Measurements from ENCODE around the gene CYP1A2. TPM values are rescaled to one million over a fixed set of nuclear protein-coding genes. Genes with fewer than 3 reads are reported as not detected.
A peak's percentile ranks its signal among the peaks of the same experiment; 100 is the strongest.

CYP1A2 gene
- total RNA-seq, 2 experiments from 2014 or later, result not detected

DNA sequence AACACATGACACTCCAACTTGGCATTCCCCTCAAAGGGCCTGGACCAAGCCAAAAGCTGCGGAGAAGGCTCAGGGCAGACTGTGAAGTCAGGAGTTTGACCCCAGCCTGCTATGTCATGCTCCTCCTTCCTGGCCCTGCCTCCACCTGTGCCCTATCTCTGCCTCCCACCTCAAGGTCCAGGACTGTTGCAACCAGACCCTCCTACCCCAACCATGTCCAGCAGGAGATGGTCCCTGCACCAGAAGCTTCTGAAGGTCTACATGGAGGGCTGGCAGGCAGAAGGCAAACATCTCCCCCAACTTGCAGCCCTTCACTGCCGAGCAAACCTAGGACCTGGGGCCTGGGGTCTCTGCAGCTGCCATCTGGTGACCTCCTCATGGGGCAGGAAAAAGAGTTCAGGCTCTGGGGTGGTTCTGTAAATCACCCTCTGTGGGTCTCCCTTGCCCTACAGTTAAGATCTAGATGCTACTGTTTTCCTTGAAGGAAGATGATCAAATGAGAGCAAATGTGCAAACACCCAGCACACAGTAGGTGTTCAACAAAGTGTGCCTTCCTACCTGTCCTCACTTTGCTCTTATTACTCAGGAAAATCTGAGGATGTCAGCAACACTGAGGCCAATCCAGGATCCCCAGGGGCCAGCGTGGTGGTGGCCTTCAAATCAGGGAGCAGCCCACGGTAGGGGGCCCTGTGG lies 21.7 kb downstream of the CYP1A2 start:
- Mint-ChIP-seq H3K27me3 (peaks cover 8% of the 10 kb centered on the region), H3K27ac (no peak overlapping the region), H3K36me3 (ENCODE audit: low read depth) (no peaks in the 10 kb centered on the region), H3K4me1 (peaks cover 26% of the 10 kb centered on the region), H3K9me3 (no peaks in the 10 kb centered on the region), H3K4me3 (no peak overlapping the region)
- ChIA-PET CTCF (interaction anchor here (0.6 to 25.7 kb wide), 46 partner anchors 8 to 870 kb away, joined by 3 to 1235 read pairs (median 5); partner anchors contain the start of genes CSK, CYP1A1, EDC3 and FAM219B), POLR2A (interaction anchor here (0.6 to 27.8 kb wide), 8 partner anchors 25 to 744 kb away, joined by 3 to 1214 read pairs (median 4); partner anchors contain the start of genes CSK, FAM219B and LMAN1L)
- no peak for DNase-seq

GRCh38 chr15:74773329-74773728 lies 24.7 kb downstream of the CYP1A2 start:
- CTCF ChIA-PET, result interaction anchor here (1.5 to 25.7 kb wide), 4 partner anchors 22 to 176 kb away, joined by 5 to 1235 read pairs (median 201); partner anchors contain the start of genes CSK and LMAN1L
- peaks cover 56% of the 10 kb centered on the region for H3K4me1 Mint-ChIP-seq
- no peak overlapping the region for H3K27ac Mint-ChIP-seq
- DNase-seq, result no peak
- H3K27me3 Mint-ChIP-seq, result peaks cover 6% of the 10 kb centered on the region
- H3K36me3 Mint-ChIP-seq (ENCODE audit: low read depth), result no peaks in the 10 kb centered on the region
- no peaks in the 10 kb centered on the region for H3K9me3 Mint-ChIP-seq
- POLR2A ChIA-PET, result interaction anchor here (27.8 kb wide), 1 partner anchor 22 kb away, joined by 1214 read pairs; the partner anchor contains the start of genes CSK and LMAN1L
- H3K4me3 Mint-ChIP-seq, result no peak overlapping the region

DNA sequence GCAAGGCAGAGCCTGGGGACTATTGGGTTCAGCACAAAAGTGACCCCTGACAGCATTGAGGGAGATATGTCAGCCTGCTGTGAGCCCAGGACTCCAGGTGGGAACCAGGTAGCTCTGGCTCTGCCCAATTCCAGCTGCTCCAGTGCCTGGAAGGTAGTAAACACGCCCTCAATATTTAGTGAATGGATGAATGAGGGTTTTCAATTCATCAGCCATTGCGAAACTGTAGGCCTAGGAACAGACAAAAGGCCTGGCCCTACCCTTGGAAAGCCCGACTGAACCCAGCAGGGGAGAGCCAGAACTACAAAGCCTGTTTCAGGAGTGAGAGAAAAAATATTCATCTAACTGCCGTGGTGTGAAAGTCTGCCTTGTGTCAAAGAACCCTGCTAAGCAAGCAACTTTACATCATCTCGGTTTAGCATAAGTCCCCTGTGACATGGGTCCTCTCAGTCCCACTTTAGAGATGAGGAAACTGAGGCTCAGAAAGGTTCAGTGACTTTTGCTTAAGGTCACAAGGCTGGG lies 25.1 kb downstream of the CYP1A2 start:
- H3K4me1 Mint-ChIP-seq, result peaks cover 58% of the 10 kb centered on the region
- H3K36me3 Mint-ChIP-seq (ENCODE audit: low read depth), result peaks cover 4% of the 10 kb centered on the region
- no peaks in the 10 kb centered on the region for H3K9me3 Mint-ChIP-seq
- ChIA-PET CTCF (interaction anchor here (1.5 to 25.7 kb wide), 3 partner anchors 21 to 139 kb away, joined by 5 to 1235 read pairs (median 5); partner anchors contain the start of genes CSK and LMAN1L), POLR2A (interaction anchor here (27.8 kb wide), 1 partner anchor 22 kb away, joined by 1214 read pairs; the partner anchor contains the start of genes CSK and LMAN1L)
- H3K27ac Mint-ChIP-seq, result no peak overlapping the region
- no peak overlapping the region for H3K4me3 Mint-ChIP-seq
- H3K27me3 Mint-ChIP-seq, result peaks cover 3% of the 10 kb centered on the region
- DNase-seq, result no peak

GRCh38 chr15:74775132-74775562 lies 26.5 kb downstream of the CYP1A2 start:
- peak overlapping the region; percentile 35 for H3K27ac Mint-ChIP-seq
- no peak for DNase-seq
- peaks cover 2% of the 10 kb centered on the region for H3K27me3 Mint-ChIP-seq
- POLR2A ChIA-PET, result interaction anchor here (27.8 kb wide), 1 partner anchor 21 kb away, joined by 1214 read pairs; the partner anchor contains the start of genes CSK and LMAN1L
- H3K9me3 Mint-ChIP-seq, result no peaks in the 10 kb centered on the region
- CTCF ChIA-PET, result interaction anchor here (1.0 to 25.7 kb wide), 3 partner anchors 20 to 140 kb away, joined by 3 to 1235 read pairs (median 5); partner anchors contain the start of genes CSK and LMAN1L
- no peak overlapping the region for H3K4me3 Mint-ChIP-seq
- H3K4me1 Mint-ChIP-seq, result peaks cover 70% of the 10 kb centered on the region
- H3K36me3 Mint-ChIP-seq (ENCODE audit: low read depth), result peaks cover 9% of the 10 kb centered on the region

DNA sequence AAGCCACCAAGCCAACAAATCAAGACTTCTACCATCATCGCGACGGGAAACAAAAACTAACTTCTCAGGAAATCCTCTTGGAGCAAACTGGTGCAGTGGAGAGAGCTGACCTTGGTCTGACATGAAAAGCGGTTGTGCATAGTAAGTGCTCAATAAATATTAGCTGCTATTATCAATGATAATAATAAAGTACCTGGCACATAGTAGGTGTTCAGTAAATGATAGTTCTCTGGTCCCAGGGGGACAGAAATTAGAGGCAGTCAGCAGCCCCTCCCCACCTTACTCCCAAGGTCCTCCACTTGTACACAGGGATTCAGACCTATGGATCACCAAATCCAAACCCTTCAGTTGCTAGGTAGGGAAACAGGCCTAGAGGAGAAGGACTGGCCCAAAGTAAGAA lies 27.2 kb downstream of the CYP1A2 start:
- peak overlapping the region; percentile 100 for H3K27ac Mint-ChIP-seq
- DNase-seq, result no peak
- peaks cover 2% of the 10 kb centered on the region for H3K27me3 Mint-ChIP-seq
- H3K4me1 Mint-ChIP-seq, result peaks cover 76% of the 10 kb centered on the region
- ChIA-PET CTCF (interaction anchor here (2.0 to 25.7 kb wide), 2 partner anchors 19 to 143 kb away, joined by 4 to 1235 read pairs; partner anchors contain the start of genes CSK and LMAN1L), POLR2A (interaction anchor here (27.8 kb wide), 1 partner anchor 20 kb away, joined by 1214 read pairs; the partner anchor contains the start of genes CSK and LMAN1L)
- no peak overlapping the region for H3K4me3 Mint-ChIP-seq
- H3K36me3 Mint-ChIP-seq (ENCODE audit: low read depth), result peaks cover 12% of the 10 kb centered on the region
- no peaks in the 10 kb centered on the region for H3K9me3 Mint-ChIP-seq

GRCh38 chr15:74776821-74777768 lies 28.4 kb downstream of the CYP1A2 start:
- no peaks in the 10 kb centered on the region for H3K9me3 Mint-ChIP-seq
- H3K4me3 Mint-ChIP-seq, result peak overlapping the region; percentile 68
- POLR2A ChIA-PET, result interaction anchor here (0.6 to 27.8 kb wide), 22 partner anchors 9 to 425 kb away, joined by 3 to 1214 read pairs (median 3); partner anchors contain the start of genes ARID3B, C15orf39, CLK3 and COX5A
- H3K27me3 Mint-ChIP-seq, result no peaks in the 10 kb centered on the region
- peaks cover 72% of the 10 kb centered on the region for H3K4me1 Mint-ChIP-seq
- CTCF ChIA-PET, result interaction anchor here (0.7 to 38.3 kb wide), 13 partner anchors 3 to 673 kb away, joined by 3 to 1235 read pairs (median 5); partner anchors contain the start of genes CSK, FAM219B, LMAN1L and RPP25
- peak; percentile 60 for DNase-seq
- H3K36me3 Mint-ChIP-seq (ENCODE audit: low read depth), result peaks cover 19% of the 10 kb centered on the region
- peak overlapping the region; percentile 100 for H3K27ac Mint-ChIP-seq

DNA sequence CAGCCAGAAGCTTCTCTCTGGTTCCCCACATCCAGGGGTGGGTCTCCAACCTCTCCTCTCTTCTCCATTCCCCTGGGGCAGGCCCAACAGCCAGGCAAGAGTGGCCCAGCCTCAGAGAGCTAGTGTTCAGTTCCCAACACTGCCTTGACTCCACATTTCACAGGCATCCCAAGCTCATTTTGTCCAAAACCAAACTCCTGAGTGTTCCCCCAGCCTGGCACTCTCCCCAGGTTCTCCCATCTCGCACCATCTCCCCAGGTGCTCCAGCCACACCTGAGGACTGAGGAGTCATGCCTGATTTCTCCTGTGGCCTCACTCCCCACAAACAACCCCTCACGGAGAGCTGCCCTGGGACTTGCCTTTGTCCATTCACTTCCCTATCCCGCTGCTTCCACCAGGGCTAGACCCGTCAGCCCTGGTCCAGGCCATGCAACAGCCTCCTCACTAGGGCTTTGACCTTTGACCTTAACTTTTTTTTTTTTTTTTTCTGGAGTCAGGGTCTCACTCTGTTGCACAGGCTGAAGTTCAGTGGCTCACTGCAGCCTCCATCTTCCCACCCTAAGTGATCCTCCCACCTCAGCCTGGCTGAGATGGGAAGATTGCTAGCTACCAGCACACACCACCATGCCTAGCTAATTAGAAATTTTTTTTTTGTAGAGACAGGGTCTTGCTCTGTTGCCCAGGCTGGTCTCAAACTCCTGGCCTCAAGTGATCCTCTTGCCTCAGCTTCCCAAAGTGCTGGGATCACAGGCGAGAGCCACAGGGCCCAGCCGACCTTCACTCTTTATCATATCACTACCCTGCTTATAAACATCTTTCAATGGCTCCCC lies 29.3 kb downstream of the CYP1A2 start:
- no peak for DNase-seq
- peaks cover 23% of the 10 kb centered on the region for H3K36me3 Mint-ChIP-seq (ENCODE audit: low read depth)
- H3K9me3 Mint-ChIP-seq, result no peaks in the 10 kb centered on the region
- H3K27me3 Mint-ChIP-seq, result no peaks in the 10 kb centered on the region
- H3K4me3 Mint-ChIP-seq, result peak overlapping the region; percentile 68
- ChIA-PET CTCF (interaction anchor here (0.8 to 38.3 kb wide), 12 partner anchors 2 to 179 kb away, joined by 3 to 1235 read pairs (median 5); partner anchors contain the start of genes CSK, FAM219B, LMAN1L and RPP25), POLR2A (interaction anchor here (0.6 to 35.1 kb wide), 23 partner anchors 3 to 424 kb away, joined by 3 to 1214 read pairs (median 3); partner anchors contain the start of genes ARID3B, C15orf39, CLK3 and COX5A)
- H3K27ac Mint-ChIP-seq, result peak overlapping the region; percentile 100
- peaks cover 71% of the 10 kb centered on the region for H3K4me1 Mint-ChIP-seq

- DNase-seq, result no peak
- CTCF ChIA-PET, result interaction anchor here (0.8 to 38.3 kb wide), 5 partner anchors 1 to 172 kb away, joined by 3 to 1235 read pairs (median 6); partner anchors contain the start of genes CSK and LMAN1L
- Mint-ChIP-seq H3K36me3 (ENCODE audit: low read depth) (peaks cover 29% of the 10 kb centered on the region), H3K27ac (peak overlapping the region; percentile 100), H3K4me1 (peaks cover 71% of the 10 kb centered on the region), H3K4me3 (no peak overlapping the region), H3K9me3 (no peaks in the 10 kb centered on the region), H3K27me3 (no peaks in the 10 kb centered on the region)
- POLR2A ChIA-PET, result interaction anchor here (0.8 to 35.1 kb wide), 8 partner anchors 3 to 393 kb away, joined by 3 to 1214 read pairs (median 4); partner anchors contain the start of genes ARID3B, CLK3, CSK and LMAN1L
These were observed 29.9 kb downstream of the CYP1A2 start for GRCh38 chr15:74778599-74778970.

GRCh38 chr15:74779162-74779648 lies 30.6 kb downstream of the CYP1A2 start:
- DNase-seq, result no peak
- Mint-ChIP-seq H3K4me3 (peak overlapping the region; percentile 8), H3K27ac (peak overlapping the region; percentile 100), H3K9me3 (no peaks in the 10 kb centered on the region), H3K36me3 (ENCODE audit: low read depth) (peaks cover 35% of the 10 kb centered on the region), H3K4me1 (peaks cover 67% of the 10 kb centered on the region), H3K27me3 (no peaks in the 10 kb centered on the region)
- ChIA-PET CTCF (interaction anchor here (0.8 to 38.3 kb wide), 6 partner anchors 1 to 175 kb away, joined by 3 to 1235 read pairs (median 5); partner anchors contain the start of genes CSK and LMAN1L), POLR2A (interaction anchor here (0.8 to 35.1 kb wide), 8 partner anchors 2 to 392 kb away, joined by 3 to 1214 read pairs (median 4); partner anchors contain the start of genes ARID3B, CLK3, CSK and LMAN1L)

DNA sequence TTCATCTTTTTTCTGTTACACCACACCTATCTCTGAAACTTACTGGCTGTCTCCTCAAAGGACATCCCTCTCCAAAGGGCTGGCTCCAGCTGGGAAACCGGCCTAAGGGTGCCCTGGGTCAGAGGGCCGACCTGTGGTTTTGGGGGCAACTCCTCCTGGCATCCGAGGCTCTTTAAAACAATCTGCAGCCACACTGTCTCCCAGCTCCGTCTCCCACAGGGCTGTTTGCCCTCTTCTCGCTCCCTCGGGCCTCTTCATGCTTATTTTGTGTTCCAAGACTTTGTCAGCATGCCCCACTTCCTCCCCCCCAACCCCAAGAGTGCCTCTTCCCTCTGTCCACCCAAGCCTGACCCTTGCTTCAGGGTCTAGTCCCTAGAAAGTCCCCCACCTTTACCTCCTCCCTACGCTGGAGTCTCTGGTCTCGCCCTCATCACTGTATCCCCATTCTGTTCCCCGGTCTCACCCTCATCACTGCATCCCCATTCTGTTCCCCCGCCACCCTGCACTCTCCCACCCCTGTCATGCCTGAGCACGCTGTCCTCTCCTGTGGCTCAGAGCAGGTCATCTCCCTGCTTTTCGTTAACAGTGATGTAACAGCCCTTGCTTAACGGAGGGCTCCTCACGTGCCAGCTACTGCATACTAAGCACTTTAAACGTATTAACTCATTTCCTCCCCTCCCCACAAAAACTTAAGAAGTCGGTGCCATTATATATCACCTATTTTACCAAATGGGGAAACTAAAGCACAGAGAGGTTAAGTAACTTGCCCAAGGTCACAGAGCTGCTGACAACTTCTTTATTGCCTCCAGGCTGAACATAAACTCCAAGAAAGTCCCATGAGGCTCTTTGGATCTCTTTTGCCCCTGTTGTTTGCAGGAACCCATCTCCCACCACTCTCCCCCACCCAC lies 32.1 kb downstream of the CYP1A2 start:
- Mint-ChIP-seq H3K4me1 (peaks cover 67% of the 10 kb centered on the region), H3K4me3 (peak overlapping the region; percentile 91), H3K9me3 (no peaks in the 10 kb centered on the region), H3K27ac (peak overlapping the region; percentile 100), H3K27me3 (no peaks in the 10 kb centered on the region), H3K36me3 (ENCODE audit: low read depth) (peaks cover 50% of the 10 kb centered on the region)
- ChIA-PET POLR2A (interaction anchor here (0.7 to 35.1 kb wide), 20 partner anchors 1 to 673 kb away, joined by 3 to 1214 read pairs (median 5); partner anchors contain the start of genes ARID3B, CLK3, COX5A and CSK), CTCF (interaction anchor here (0.7 to 38.3 kb wide), 15 partner anchors 1 to 671 kb away, joined by 3 to 1235 read pairs (median 4); partner anchors contain the start of genes CSK, LMAN1L and SIN3A)
- peak; percentile 66 for DNase-seq

Measured in activated CD4-positive, alpha-beta memory T cell treated with anti-CD3 and anti-CD28 coated beads, Interleukin-2, amount 10 ng/mL, durations not matched to agents 7 days and 5 days (primary cell).